GM12878 (cell line): ENCODE results near the gene UBE2G2. TPM values are rescaled to one million over a fixed set of nuclear protein-coding genes. Genes with fewer than 3 reads are reported as not detected.

Experiments
- ATAC-seq: fragments of 200-7000 bp; cut with Tn5 transposase; 3 replicates; pipeline ENCODE4 v1.9.1; 2020; ENCODE audit warnings: mild to moderate bottlenecking, moderate library complexity
- BruUV-seq: library from RNA; stranded (reverse); fragments of 400-500 nt; replicated peaks from 2 replicates; lab custom pipeline; 2021; lab: Mats Ljungman, UMichigan
- CTCF ChIA-PET: fragments of 300-600 bp; sonication (Branson Sonifier 250); formaldehyde crosslinking; extraction: SDS; loops from one replicate; lab custom pipeline; 2021; ENCODE audit warnings: inconsistent platforms; lab: Yijun Ruan, JAX
- POLR2A ChIA-PET: fragments of 350-600 bp; formaldehyde crosslinking; extraction: SDS; loops from one replicate; lab custom pipeline; 2021; ENCODE audit warnings: inconsistent platforms; lab: Charles Lee
- RAD21 ChIA-PET: fragments of 300-600 bp; sonication (Branson Sonifier 250); formaldehyde crosslinking; loops from one replicate; lab custom pipeline; 2023; ENCODE audit warnings: antibody characterized with exemption; ENCODE audit not compliant: unreplicated experiment; lab: Charles Lee
- SMC1A ChIA-PET: fragments of 300-600 bp; sonication (Branson Sonifier 250); formaldehyde crosslinking; loops from one replicate; lab custom pipeline; 2023; ENCODE audit not compliant: unreplicated experiment, uncharacterized antibody; lab: Charles Lee
- DNase-seq: peaks from one replicate; pipeline ENCODE4 v3.0.0-alpha.2; 2011; ENCODE audit warnings: low read depth, low spot score
- FAIRE-seq: peaks from 3 replicates; lab custom pipeline; 2011; peaks lifted over from hg19 to GRCh38; lab: Jason Lieb, UNC
- H2AFZ ChIP-seq: 2 replicates; pipeline ENCODE4 v1.6.0; 2011; ENCODE audit warnings: low read depth, low read length, control low read depth; ENCODE audit not compliant: control insufficient read depth
- H3K27ac ChIP-seq: 2 replicates; pipeline ENCODE4 v1.5.1; 2011; ENCODE audit warnings: control low read depth; ENCODE audit not compliant: control insufficient read depth, insufficient read depth
- H3K27me3 ChIP-seq, 2 experiments: replicated peaks in 1 of 2; 2 replicates each; pipeline versions ENCODE4 v1.6.0 to v1.6.1; 2011; ENCODE audit warnings: low read length in 1 of 2; ENCODE audit not compliant: control insufficient read depth in 2 of 2, insufficient read depth in 2 of 2
- H3K36me3 ChIP-seq, 2 experiments: 2 replicates each; pipeline ENCODE4 v1.5.1; 2011; ENCODE audit warnings: low read length in 1 of 2; ENCODE audit not compliant: control insufficient read depth in 2 of 2, insufficient read depth in 2 of 2
- H3K4me1 ChIP-seq: 2 replicates; pipeline ENCODE4 v1.6.1; 2011; ENCODE audit warnings: mild to moderate bottlenecking, low read length, moderate library complexity, mixed read lengths; ENCODE audit not compliant: control insufficient read depth, insufficient read depth
- H3K4me2 ChIP-seq: 2 replicates; pipeline ENCODE4 v1.6.0; 2011; ENCODE audit warnings: control low read depth; ENCODE audit not compliant: control insufficient read depth, insufficient read depth
- H3K4me3 ChIP-seq: fragments of 200-600 bp; sonication (generic); 2 replicates; pipeline ENCODE4 v1.5.1; 2016
- H3K79me2 ChIP-seq: 2 replicates; pipeline ENCODE4 v1.6.0; 2011; ENCODE audit warnings: low read length; ENCODE audit not compliant: control insufficient read depth, insufficient read depth
- H3K9ac ChIP-seq: 2 replicates; pipeline ENCODE4 v1.8.0; 2011; ENCODE audit warnings: low read length, control low read depth, mixed read lengths; ENCODE audit not compliant: control insufficient read depth, insufficient read depth
- H3K9me3 ChIP-seq: replicated peaks from 3 replicates; pipeline ENCODE4 v1.5.1; 2011; ENCODE audit warnings: mild to moderate bottlenecking, low read length; ENCODE audit not compliant: control insufficient read depth, insufficient read depth
- H4K20me1 ChIP-seq: 2 replicates; pipeline ENCODE4 v1.6.0; 2011; ENCODE audit not compliant: control insufficient read depth, insufficient read depth
- CEBPB ChIP-seq, 2 experiments: fragments of 150-350 bp in 1 of 2; IDR thresholded peaks; 2 replicates each; pipeline ENCODE4 v1.6.1; 2012 to 2014; ENCODE audit warnings: low read depth in 2 of 2, low read length in 2 of 2, borderline replicate concordance in 1 of 2, inconsistent platforms in 1 of 2
- EED ChIP-seq: sonication (generic); IDR thresholded peaks from 2 replicates; pipeline ENCODE4 v1.6.1; 2016; ENCODE audit warnings: antibody characterized with exemption, low read depth
- JUND ChIP-seq: IDR thresholded peaks from 2 replicates; pipeline ENCODE4 v1.6.1; 2012; ENCODE audit warnings: low read depth, mild to moderate bottlenecking, low read length, improper control_type of control experiment, moderate library complexity
- MEF2B ChIP-seq: fragments of 450-650 bp; IDR thresholded peaks from 2 replicates; pipeline ENCODE4 v1.6.1; 2018; ENCODE audit warnings: mild to moderate bottlenecking, moderate library complexity; ENCODE audit not compliant: partially characterized antibody, poor library complexity, severe bottlenecking
- NKRF ChIP-seq: fragments of 450-650 bp; conservative IDR thresholded peaks from 2 replicates; pipeline ENCODE4 v1.6.1; 2017; ENCODE audit warnings: mild to moderate bottlenecking, moderate library complexity
- NR2F1 ChIP-seq: fragments of 450-650 bp; conservative IDR thresholded peaks from 2 replicates; pipeline ENCODE4 v1.6.1; 2017; ENCODE audit warnings: mild to moderate bottlenecking
- SRF ChIP-seq, 2 experiments: IDR thresholded peaks; 2 replicates each; pipeline ENCODE4 v1.6.1; 2011; ENCODE audit warnings: low read depth in 2 of 2, low read length in 2 of 2, mild to moderate bottlenecking in 1 of 2, moderate library complexity in 1 of 2
- STAT3 ChIP-seq: IDR thresholded peaks from 2 replicates; pipeline ENCODE4 v1.6.1; 2011; ENCODE audit warnings: low read depth, low read length, improper control_type of control experiment
- YY1 ChIP-seq: IDR thresholded peaks from 2 replicates; pipeline ENCODE4 v1.6.1; 2011; ENCODE audit warnings: low read depth, mild to moderate bottlenecking, low read length
- WGBS: methylation state at CpG from one replicate; pipeline ENCODE4 v1.1.6; 2016; ENCODE audit warnings: low lambda C conversion rate; ENCODE audit not compliant: insufficient replicate concordance, insufficient coverage; ENCODE audit errors: missing lambda C conversion rate; 5-methylcytosine and 5-hydroxymethylcytosine counted together
- in situ Hi-C: fragments of 300-500 bp; cut with MboI; formaldehyde crosslinking; loops from 9 replicates; pipeline ENCODE4 v1.14.3; 2018; ENCODE audit warnings: mixed read lengths
- intact Hi-C: fragments of 100-400 bp; cut with micrococcal nuclease; formaldehyde crosslinking; loops from one replicate; pipeline ENCODE4 v1.14.2; 2022; ENCODE audit not compliant: unreplicated experiment
- polyA plus RNA-seq, 11 experiments: library from polyadenylated mRNA; depleted of rRNA in 4 of 11; unstranded in 6 of 11; stranded (reverse) in 5 of 11; fragments of >200 nt; fragmentation: Nextera tagmentation in 4 of 11; fragmentation: Illumina TruSeq in 1 of 11; extraction: Ambion mirVana in 4 of 11; extraction: Trizol in 1 of 11; gene quantifications; 1 replicate in 1 of 11; 2 replicates in 10 of 11; pipeline versions ENCODE4 v1.2.1 to v1.2.3, GENCODE V29; 2011 to 2016; ENCODE audit warnings: inconsistent platforms in 2 of 11, missing spikeins in 2 of 11, low read depth in 1 of 11
- total RNA-seq, 4 experiments: library from RNA; depleted of rRNA in 3 of 4; stranded (reverse); fragments of >200 nt in 3 of 4; fragmentation: Illumina TruSeq in 1 of 4; extraction: Trizol in 1 of 4; gene quantifications; 2 replicates each; pipeline versions ENCODE4 v1.2.1 to v1.2.3, GENCODE V29; 2013 to 2021

The UBE2G2 gene
- total and polyA plus RNA-seq, 10 of the 15 experiments (the other 5 are each of a cell fraction or from before 2014, with no cell fraction given), result 27.0 to 139 (median 75.9) TPM

- WGBS, result 10% methylated on average over 7 of the region's 7 CpGs
- ATAC-seq, result no peak
- CTCF ChIA-PET, result no interaction called here
- Histone ChIP-seq H3K79me2 (no peaks in the 10 kb centered on the region), H3K36me3 (no peaks in the 10 kb centered on the region), H3K4me3 (no peak overlapping the region), H4K20me1 (no peaks in the 10 kb centered on the region), H3K27ac (no peak overlapping the region), H3K27me3 (no peaks in the 10 kb centered on the region), H3K9ac (no peak overlapping the region), H3K9me3 (peaks cover 8% of the 10 kb centered on the region), H3K4me2 (no peak overlapping the region), H2AFZ (no peak overlapping the region), H3K4me1 (no peaks in the 10 kb centered on the region)
- in situ Hi-C loops (no loop called here), intact Hi-C loops (no loop called here)
- no peak for TF ChIP-seq EED
- SMC1A ChIA-PET, result no interaction called here
- RAD21 ChIA-PET, result no interaction called here
- FAIRE-seq, result no peak
- no TSS peak for BruUV-seq
- POLR2A ChIA-PET, result interaction anchor here (0.9 kb wide), 1 partner anchor 51 kb away, joined by 3 read pairs; no protein-coding TSS in a partner anchor
- DNase-seq, result no peak
Measured at GRCh38 chr21:44831227-44831860, 29.7 kb upstream of the UBE2G2 start.

GRCh38 chr21:44829507-44830092 lies 28.0 kb upstream of the UBE2G2 start:
- in situ Hi-C loops, result no loop called here

More at GRCh38 chr21:44829507-44830092, 28.0 kb upstream of the UBE2G2 start:
- ChIA-PET POLR2A (no interaction called here), CTCF (interaction anchor here (1.6 kb wide), 1 partner anchor 28 kb away, joined by 6 read pairs; the partner anchor contains the start of gene UBE2G2), SMC1A (no interaction called here), RAD21 (no interaction called here)
- BruUV-seq, result no TSS peak
- no peak overlapping the region for H3K4me2 ChIP-seq
- H3K27me3 ChIP-seq, result no peaks in the 10 kb centered on the region
- no peaks in the 10 kb centered on the region for H3K79me2 ChIP-seq
- FAIRE-seq, result no peak
- no peak overlapping the region for H3K27ac ChIP-seq
- no peak for DNase-seq
- peaks cover 8% of the 10 kb centered on the region for H3K9me3 ChIP-seq
- H4K20me1 ChIP-seq, result no peaks in the 10 kb centered on the region
- WGBS, result 28% methylated on average over 2 of the region's 2 CpGs
- no peaks in the 10 kb centered on the region for H3K36me3 ChIP-seq
- no peaks in the 10 kb centered on the region for H3K4me1 ChIP-seq
- TF ChIP-seq CEBPB (IDR thresholded peaks at IDR 0.05; ENCODE audit: borderline replicate concordance in 1 of 2, low read depth in 2 of 2, low read length in 2 of 2) (no peak), NR2F1 (no peak), JUND (no peak), NKRF (no peak), YY1 (no peak), STAT3 (no peak), MEF2B (peak; percentile 41), SRF (IDR thresholded peaks at IDR 0.05; ENCODE audit: low read depth in 2 of 2, low read length in 2 of 2) (no peak)
- no peak overlapping the region for H3K9ac ChIP-seq
- intact Hi-C loops, result no loop called here
- no peak for ATAC-seq
- no peak overlapping the region for H2AFZ ChIP-seq
- H3K4me3 ChIP-seq, result no peak overlapping the region
